Central memory CD4-positive, alpha-beta T cell (primary cell): ENCODE measurements around the gene MTMR6.
"Not testable (repeated sequence)": the region's sequence is repeated elsewhere in the genome, so short reads cannot be mapped to it uniquely, and the experiment has no call there.

ENCODE experiments used
- DNase-seq: peaks from one replicate; pipeline ENCODE4 v3.0.0; 2022
- total RNA-seq, 3 experiments: gene quantifications; one replicate each; lab custom pipeline; 2026; lab: John Stamatoyannopoulos, UW

The MTMR6 gene
- total RNA-seq: 79.3 to 119 (median 105) reads per million in 3 experiments

DNA sequence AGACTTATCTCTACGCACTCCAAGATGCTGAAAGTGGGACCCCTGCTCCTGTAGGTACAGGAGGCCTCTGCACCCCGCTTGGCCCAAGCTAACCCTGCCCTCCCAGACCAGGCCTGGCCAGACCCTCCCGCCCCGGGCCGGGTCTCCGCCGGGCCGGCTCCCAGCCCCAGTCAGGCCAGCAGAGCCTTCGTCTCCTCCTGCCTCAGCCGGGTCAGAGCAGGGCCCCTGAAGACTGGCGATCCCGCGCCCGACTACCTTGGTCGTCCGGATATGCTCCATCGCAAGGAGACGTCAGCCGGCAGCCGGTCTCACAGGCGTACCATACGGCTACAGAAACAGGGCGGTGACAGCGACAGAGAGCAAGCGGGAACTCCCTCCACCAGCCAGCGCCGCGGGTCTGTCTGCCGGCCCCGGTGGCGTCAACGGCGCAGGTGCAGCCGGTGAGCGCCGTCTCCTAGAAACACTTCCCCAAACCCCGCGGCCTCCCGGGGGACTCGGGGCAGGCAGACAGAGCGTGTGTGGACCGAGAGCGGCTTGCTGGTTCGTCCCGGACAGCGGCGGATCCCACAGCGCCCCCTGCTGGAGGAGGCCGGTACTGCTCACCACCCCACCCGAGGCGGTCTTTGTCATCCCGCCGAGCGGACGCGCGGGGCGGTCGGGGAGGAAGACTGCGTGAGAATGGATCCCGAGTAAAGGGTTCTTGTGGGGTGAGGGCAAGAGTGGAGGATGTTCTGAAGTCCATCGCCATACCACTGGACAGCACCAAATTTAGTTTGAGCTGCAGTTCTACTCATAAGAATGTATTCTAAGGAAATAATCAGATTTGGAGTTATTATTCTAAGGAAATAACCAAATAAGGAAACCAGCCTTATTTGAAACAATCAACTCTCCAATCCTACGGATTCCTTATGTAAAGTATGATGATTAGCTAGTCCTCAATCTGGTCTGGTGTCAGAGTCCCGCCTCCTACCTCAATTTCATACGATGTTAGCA is at the start of gene MTMR6:
TSS of gene MTMR6 (minus strand) at position 520 of the 993 bp plus-strand sequence. CDS start at position 279, 241 bp downstream.
- peak; percentile 95 for DNase-seq

DNA sequence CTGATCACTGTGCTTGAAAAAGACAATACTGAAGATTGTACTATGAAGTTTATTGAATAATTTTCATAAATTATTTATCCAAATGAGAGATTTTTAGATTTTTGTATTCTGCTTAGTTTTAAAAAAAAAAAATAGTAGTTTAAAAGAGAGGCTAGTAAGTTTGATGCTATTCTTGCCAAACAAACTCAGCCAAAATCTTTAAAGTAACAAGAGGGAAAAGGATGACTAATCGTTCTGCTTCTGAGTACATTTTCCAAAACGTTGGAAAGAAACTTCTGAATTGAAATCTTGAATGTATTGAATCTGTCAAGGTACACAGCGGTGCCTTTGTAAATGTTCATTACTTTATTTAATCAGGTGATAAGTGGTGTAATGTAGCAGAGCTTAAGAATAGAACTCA is 48.6 kb upstream of the MTMR6 start:
- no peak for DNase-seq

DNA sequence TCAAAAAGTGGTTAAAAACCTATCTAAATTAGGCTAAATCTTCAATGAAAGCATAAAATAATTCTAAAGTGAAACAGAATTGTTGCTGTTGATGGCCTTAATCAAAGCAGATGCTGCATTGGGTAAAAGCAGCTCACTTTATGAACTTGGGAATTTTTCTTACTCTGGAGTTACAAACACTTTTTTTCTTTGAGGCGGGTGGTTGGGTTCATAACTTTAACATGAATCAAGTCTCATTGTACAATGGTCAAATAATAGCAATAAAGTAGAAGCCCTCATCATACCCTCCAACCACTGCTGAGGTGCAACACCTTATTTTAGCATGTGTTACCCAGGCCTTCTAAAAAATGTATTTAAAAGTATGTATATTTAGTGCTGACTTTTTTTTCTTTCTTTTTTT is 43.3 kb upstream of the MTMR6 start:
- DNase-seq: no peak

DNA sequence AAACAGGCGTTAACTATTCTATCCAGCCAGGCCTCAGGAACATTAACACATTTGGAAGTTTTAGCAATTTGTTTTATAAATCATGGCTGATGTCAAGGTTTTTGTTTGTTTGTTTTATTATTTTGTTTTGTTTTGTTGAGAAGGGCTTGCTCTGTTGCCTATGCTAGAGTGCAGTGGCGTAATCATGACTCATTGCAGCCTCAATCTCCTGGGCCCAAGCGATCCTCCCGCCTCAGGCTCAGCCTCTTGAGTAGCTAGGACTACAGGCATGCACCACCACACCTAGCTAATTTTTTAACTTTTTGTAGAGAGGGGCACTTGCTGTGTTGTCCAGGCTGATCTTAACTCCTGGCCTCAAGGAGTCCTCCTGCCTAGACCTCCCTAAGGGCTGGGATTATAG is 42.4 kb upstream of the MTMR6 start:
- no peak for DNase-seq

DNA sequence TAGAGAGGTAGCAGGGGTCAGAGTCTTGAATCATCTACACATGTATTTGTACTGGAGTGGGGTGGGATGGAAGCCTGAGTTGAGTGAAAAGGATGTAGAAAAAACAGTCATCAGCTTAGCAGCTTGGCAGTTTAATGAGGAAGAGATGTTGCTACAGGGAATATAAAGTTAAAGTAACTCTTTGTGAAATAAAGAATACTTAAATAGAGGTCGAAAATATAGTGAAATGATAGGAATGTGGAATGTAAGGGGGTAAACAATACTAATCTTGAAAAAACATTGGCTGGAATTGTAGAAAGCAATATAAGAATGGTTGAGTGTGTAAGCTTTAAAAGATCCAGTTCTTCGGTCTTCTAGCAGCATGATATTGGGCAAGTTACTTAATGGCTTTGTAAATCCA is 36.8 kb upstream of the MTMR6 start:
- no peak for DNase-seq

DNA sequence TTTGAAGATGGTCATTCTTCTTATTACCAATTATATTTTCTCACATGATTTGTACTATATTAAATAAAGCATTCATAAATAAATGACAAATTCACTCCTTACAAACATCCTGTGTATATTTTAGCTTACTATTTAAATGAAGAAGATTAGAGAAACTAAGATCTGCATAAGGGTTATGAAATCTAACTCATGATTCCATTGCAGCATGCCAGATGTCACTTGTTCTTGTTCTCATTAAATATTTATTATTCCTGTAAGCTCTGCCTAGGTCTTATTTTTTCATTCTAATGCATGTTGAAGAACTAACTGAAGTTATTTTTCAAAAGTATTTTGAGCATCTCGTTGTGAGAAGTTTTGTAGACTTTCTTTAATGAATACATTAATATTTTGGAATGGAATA is 32.5 kb upstream of the MTMR6 start:
- no peak for DNase-seq

DNA sequence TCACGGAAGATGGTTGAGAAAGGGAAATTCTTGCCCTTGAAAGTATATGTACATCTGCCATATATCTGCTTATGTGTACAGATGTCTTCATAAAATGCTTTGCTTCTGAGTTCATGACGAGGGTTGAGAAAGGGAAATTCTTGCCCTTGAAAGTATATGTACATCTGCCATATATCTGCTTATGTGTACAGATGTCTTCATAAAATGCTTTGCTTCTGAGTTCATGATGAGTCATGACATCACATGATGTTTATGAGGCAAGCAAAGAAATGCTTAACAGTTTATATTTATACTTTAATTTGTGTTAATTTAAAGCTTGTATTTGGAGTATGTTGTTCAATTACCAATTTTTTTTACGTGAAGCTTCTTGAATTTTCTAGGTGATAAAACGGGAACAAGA is 31.7 kb upstream of the MTMR6 start:
- not testable (repeated sequence) for DNase-seq

DNA sequence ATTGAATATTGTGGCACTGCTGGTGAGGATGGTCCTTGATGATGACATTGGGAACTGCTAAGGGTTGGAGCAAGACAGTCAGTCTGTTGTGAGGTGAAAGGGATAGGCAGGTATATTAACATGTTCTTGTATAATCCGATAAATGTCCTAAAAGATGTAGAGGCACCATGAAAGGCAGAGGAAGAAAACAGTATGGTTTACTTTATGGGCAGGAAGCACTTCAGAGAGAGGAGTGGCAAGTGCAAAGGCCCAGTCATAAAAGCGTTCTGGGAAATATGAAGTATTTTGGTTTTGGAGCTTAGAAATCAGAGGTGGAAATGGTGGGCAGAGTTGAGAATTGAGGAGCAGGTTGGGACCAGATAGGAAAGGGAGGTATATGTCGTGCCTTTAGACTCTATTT is 23.6 kb upstream of the MTMR6 start:
- DNase-seq: no peak

DNA sequence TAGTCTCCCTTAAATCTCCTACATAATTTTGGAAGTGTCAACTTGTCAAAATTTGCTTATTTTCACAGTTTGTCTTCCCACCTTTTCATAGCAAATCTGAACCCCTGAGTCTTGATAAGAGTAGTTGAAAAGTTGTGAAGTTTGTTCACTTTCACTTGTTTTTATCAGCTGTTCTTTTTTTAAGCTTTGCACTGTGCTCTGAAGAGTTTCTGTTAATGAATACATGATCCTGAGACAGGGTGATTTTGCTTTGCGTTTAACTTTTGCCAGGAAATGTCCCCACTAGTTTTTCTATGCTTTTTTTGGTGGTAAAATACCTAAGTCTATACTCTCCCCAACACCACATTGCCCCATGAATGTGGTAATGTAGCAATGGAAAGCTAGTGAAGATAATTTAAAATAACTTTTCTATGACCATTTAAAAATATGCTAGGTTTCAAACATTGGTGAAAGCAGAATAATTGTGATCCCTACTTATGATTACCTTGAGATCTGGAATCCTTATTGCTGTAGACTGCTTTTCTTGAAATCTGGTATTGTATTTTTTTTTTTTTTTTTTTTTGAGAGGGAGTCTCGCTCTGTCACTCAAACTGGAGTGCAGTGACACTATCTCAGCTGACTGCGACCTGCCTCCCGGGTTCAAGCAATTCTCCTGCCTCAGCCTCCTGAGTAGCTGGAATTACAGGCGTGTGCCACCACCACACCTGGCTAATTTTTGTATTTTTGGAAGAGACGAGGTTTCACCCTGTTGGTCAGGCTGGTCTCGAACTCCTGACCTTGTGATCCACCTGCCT is 19.6 kb upstream of the MTMR6 start:
- DNase-seq: no peak

DNA sequence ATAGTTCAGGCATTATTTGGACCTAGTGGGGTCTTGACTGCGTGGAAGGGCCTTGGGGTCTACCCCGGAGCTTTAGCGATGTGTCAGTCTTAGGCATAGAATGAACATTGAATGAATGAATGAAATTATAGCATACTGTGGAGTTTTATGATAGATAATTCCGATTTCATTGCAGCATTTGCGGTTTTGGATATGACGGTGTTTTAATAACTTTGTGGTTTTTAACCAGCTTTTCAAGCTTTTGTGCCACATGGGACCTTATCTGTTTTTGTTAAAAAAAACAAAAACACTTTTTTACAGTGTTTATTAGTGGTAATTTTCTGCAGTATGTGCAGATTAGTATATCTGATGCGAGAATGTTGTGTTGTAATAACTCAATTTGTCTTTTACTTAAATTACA is 14.8 kb upstream of the MTMR6 start:
- DNase-seq: peak; percentile 29

DNA sequence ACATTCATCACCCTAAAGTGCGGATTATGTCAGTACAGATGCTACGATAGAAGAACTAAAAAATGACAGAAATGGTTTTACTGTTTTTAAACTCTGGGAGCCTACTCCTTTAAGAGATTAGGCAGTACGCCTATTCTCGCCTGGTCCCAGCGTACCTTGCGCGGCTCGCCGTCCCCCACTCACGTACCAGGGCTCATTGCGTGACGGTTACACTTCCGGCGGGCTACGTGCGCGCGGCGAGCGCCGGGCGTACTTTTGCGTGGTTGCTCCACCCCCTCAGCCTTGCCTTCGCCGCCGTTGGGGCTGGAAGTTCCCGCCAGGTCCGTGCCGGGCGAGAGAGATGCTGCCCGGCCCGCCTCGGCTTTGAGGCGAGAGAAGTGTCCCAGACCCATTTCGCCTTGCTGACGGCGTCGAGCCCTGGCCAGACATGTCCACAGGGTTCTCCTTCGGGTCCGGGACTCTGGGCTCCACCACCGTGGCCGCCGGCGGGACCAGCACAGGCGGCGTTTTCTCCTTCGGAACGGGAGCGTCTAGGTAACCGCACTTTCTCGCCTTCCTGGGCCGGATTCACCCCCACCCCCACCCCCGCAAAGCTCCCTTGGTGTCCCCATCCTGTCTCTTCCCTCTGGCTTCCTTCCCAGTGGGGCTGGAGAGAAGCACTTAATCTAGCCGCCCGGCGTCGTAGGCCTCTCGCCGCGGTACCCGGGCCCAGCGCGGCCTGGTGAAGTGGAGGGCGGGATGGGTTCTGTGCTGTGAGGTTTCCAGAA is 14.2 kb upstream of the MTMR6 start, which contains the start of gene NUP58:
TSS of gene NUP58 (plus strand) at position 279 of the 767 bp plus-strand sequence. CDS start at position 428, 149 bp downstream.
- peak; percentile 94 for DNase-seq

DNA sequence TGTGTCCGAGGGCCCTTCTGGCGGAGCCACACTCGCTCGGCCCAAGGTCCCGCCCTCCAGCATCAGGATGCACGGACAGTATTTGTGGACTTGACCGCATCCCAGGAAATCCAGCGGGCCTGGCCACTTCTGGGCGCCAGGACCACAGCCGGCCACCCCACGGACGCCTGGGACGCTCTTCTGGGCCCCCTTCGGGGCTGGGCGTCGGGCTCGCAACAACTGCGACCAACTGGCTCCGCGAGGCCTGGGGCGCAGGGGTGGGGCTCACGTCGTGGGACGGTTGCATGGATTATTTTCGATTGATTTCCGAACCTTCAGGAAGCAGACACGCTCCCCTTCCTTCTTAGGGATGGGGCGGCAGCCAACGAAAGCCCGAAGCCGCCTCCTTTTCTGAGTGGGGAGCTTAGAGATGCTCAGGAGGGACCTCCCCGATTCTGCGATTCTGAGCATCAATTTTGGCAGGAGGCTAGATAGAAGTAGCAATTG is 13.6 kb upstream of the MTMR6 start:
- DNase-seq: no peak

DNA sequence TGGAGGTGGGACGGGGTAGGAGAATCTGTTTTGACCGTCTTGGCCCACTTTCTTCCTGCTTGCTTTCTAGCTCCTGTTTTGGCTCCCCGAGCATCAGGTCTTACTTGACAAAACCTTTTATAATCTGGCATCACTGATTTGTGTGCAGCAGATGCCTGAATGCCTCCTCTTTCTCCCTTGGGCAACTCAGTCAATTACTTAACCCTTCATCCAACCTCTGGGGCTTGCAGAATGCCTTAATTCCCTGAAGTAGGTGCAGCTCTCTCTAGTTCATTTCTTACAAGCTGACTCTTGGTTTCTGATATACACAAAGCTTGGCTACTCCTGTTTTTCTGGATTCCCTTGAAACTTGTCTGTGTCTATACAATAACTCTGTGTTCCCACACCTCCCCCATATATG is 8.4 kb upstream of the MTMR6 start:
- no peak for DNase-seq

DNA sequence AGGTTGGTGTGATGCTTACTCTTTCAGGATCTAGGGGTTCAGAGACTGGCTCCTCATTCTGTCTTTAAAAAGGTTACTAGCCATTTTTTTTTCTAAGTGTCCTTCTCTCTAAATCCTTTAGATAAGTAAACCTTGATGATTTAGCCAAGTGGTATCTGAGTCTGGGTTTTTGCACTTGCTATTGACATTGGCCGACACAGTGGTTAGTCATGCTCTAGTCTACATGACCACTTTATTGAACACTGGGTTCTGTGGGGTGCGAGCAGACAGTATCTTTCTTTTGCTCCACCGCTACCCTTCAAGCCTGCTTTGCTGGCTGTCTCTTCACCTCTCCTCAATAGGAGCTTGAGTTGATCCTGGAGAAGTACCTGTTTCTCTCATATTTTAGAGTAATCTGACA is 7.9 kb upstream of the MTMR6 start:
- no peak for DNase-seq

DNA sequence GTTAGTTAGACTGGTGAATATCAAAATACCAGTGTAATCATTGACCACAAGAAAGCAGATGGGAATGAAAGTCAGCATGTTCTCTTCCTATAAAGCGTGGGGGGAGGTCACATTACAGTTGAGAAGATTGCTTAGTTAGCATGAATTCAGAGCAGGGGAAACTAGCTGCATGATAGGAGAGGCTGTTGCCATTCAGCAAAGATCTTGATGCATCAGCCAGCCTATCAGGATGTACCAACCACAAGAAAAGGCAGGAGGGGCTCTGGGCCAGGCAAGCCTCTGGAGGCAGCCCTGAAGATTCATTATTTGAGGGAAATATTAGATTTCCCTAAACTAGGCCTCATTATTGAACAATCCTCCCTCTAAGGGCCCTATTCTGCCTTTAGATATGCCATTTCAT is 5.0 kb upstream of the MTMR6 start:
- peak; percentile 43 for DNase-seq

DNA sequence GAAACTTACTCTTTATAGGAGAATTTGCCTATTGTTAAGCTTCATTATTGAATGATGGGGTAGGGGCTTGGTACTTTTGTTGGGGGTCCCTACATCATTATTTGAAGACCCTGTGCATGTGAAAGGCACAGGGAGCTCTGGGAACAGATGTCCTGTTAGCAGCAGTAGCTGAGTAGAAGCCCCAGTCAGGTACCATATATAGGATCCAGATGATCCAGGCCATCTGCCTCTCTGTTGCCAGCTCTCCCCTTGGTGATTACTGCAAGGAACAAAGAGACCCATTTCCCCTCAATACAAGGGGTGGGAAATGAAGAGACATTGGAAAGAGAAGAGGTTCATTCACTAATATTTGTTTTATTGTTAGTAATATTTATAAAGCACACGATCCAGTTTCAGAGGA is 4.4 kb upstream of the MTMR6 start:
- no peak for DNase-seq

DNA sequence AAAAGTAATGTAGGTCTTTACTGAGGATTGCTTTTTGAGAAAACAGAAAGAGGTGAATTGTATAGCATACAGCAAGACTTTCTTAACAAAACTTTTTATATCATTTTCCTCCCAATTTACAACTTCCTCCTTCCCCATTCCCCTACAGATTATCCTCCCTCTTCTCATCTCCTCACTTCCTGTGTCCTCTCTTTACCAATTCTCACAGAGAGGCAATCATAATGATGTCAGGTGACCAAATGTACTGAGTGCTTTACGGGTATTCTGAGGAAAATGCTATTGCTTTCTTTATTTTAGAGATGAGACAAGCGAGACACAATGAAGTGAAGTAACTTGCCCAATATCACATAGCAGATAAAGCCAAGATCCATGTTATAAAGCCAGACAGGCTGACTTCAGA is 1.7 kb upstream of the MTMR6 start:
- no peak for DNase-seq

DNA sequence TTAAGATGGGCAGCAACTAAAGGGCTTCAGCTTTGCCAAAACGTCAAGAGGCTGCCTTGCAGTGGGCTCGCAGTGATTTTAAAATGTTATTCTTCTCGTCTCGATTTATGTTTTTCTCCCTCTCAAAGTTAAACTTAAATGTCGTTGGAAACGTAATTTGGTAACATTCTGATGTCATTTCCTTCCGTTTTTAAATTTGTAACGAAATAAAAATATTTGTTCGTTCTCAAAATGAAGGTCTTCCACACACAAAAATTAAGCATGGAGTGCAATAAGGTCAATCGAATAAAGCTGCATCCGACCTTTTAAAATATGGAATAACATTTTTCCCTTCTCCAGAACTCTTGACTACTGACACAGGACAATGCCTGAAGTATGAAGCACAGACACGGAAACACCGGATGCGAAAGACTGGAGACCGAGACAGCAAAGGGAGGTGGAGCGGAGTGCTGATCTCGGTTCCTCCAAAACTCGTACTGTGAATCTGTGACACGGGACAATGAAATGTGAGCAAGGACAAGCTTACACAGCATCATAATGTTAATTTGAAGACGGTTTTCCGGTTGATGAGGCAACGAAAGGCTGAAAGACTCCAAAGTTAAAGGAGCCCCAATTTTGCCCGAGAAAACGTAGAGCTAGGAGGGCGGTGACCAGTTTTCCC is 850 bp downstream of the MTMR6 start:
- DNase-seq: peak; percentile 59

DNA sequence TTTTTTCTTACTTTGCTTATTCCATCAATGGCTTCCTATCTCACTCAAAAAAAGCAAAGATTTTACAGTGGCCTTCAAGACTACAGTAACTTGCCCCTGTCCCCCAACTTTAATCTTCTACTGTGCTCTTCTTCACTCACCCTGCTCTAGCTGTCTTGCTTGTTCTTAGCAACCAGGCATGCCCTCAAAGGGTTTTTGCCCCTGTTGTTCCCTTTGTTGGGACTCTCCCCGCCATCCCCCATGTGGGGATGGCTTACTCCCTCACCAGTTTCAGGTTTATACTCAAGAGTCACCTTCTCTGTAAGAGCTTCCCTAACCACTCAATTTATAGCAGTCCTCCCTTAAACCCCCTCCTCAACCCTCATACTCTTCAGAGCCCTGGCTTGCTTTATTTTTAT is 5.4 kb downstream of the MTMR6 start:
- DNase-seq: no peak

DNA sequence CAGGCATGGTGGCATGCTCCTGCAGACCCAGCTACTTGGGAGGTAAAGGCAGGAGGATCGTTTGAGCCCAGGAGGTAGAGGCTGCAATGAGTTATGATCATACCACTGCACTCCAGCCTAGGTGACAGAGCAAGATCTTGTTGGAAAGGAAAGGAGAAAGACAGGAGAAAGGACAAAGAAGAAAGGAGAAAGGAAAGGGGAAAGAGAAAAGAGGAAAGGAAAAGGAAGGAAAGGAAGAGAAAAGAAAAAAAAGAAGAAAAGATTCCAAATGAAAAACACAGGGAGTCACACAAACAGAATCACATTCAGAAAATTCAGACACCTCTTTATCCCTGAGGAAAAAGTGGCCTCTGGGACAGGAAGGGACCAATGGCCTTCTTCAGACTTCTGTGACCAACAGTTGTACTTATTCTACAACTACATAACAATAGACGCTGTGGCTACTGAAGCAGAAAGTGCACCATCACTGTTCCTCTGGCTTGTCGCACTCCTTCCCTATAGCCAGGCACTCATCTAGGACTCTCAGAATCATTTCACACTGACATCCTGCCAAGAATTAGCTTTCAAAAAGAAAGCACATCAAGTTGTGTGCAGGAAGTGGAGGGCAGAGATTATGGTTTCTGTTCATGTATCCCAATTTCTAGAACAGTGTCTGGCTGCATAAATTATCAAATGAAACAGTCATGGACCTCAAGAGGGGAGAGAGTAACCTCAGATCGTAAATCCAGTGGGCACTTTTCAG is 5.9 kb downstream of the MTMR6 start:
- peak; percentile 3 for DNase-seq

DNA sequence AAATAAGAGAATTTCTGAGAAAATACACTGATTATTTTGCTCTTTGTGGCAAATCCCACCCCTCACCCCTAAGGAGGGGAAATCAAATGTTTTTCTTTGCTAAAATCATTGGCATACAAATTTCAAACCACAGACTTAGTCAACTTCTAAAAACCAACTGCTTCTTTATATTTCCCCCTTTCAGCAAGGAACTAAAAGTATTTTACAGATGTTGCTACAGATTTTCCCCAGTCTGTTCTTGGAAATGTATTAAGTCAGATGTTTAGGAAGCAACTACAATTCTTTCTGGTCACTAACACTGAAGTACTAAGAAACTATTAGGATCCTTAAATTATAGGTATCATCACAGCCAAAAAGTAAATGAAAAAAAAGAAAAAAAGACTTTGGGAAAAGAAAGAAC is 6.9 kb downstream of the MTMR6 start:
- no peak for DNase-seq
